Measurements from ENCODE around the gene PTPRT.

The PTPRT gene

DNA sequence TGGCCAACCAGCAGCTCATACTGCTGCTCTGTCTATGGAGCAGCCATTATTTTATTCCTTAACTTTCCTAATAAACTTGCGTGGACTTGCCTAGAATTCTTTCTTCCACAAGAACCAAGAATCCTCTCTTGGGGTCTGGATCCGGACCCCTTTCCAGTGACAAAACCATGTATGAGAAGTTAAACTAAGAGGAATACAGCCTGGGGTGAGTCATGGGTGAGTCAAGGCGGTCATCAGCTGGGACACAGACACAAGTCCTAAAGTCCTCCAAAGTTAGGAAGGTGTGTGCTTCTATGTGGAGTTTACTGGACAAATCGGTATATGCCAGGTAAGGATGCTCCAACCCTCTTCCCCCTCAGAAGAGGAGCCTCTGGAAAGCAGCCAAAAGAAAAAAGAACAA is 881.5 kb downstream of the PTPRT start:
- no peaks in the 10 kb centered on the region for H3K4me1 ChIP-seq (ENCODE audit: control insufficient read depth, insufficient read depth, low read length)
- no peak overlapping the region for H3K27ac ChIP-seq (ENCODE audit: extremely low read depth, low read depth, low read length)
- H3K9me3 ChIP-seq (ENCODE audit: control insufficient read depth, insufficient read depth, low read depth, low read length) = no peaks in the 10 kb centered on the region
- POLR2A ChIA-PET = no interaction called here
- CTCF ChIA-PET = no interaction called here
- no peak for TF ChIP-seq ZNF146 (tag by site-specific recombination; IDR thresholded peaks at IDR 0.05)
- TF ChIP-seq, protein P1, sequence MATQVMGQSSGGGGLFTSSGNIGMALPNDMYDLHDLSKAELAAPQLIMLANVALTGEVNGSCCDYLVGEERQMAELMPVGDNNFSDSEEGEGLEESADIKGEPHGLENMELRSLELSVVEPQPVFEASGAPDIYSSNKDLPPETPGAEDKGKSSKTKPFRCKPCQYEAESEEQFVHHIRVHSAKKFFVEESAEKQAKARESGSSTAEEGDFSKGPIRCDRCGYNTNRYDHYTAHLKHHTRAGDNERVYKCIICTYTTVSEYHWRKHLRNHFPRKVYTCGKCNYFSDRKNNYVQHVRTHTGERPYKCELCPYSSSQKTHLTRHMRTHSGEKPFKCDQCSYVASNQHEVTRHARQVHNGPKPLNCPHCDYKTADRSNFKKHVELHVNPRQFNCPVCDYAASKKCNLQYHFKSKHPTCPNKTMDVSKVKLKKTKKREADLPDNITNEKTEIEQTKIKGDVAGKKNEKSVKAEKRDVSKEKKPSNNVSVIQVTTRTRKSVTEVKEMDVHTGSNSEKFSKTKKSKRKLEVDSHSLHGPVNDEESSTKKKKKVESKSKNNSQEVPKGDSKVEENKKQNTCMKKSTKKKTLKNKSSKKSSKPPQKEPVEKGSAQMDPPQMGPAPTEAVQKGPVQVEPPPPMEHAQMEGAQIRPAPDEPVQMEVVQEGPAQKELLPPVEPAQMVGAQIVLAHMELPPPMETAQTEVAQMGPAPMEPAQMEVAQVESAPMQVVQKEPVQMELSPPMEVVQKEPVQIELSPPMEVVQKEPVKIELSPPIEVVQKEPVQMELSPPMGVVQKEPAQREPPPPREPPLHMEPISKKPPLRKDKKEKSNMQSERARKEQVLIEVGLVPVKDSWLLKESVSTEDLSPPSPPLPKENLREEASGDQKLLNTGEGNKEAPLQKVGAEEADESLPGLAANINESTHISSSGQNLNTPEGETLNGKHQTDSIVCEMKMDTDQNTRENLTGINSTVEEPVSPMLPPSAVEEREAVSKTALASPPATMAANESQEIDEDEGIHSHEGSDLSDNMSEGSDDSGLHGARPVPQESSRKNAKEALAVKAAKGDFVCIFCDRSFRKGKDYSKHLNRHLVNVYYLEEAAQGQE (tag by site-specific recombination; IDR thresholded peaks at IDR 0.05) = no peak
- TF ChIP-seq, protein P2, sequence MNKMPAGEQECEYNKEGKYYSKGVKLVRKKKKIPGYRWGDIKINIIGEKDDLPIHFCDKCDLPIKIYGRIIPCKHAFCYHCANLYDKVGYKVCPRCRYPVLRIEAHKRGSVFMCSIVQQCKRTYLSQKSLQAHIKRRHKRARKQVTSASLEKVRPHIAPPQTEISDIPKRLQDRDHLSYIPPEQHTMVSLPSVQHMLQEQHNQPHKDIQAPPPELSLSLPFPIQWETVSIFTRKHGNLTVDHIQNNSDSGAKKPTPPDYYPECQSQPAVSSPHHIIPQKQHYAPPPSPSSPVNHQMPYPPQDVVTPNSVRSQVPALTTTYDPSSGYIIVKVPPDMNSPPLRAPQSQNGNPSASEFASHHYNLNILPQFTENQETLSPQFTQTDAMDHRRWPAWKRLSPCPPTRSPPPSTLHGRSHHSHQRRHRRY (tag by site-specific recombination; IDR thresholded peaks at IDR 0.05) = no peak
- no peak for TF ChIP-seq KLF8 (tag by site-specific recombination; IDR thresholded peaks at IDR 0.05)
- no peak for TF ChIP-seq RBAK (tag by site-specific recombination; IDR thresholded peaks at IDR 0.05)
- no peak for TF ChIP-seq ZBTB7A (tag by site-specific recombination; IDR thresholded peaks at IDR 0.05; ENCODE audit: low read depth)
- H3K4me3 ChIP-seq (ENCODE audit: low read depth, low read length) = no peak overlapping the region
- H3K36me3 ChIP-seq (ENCODE audit: control insufficient read depth in 2 of 2, insufficient read depth in 1 of 2, low read length in 2 of 2) = no peaks in the 10 kb centered on the region

DNA sequence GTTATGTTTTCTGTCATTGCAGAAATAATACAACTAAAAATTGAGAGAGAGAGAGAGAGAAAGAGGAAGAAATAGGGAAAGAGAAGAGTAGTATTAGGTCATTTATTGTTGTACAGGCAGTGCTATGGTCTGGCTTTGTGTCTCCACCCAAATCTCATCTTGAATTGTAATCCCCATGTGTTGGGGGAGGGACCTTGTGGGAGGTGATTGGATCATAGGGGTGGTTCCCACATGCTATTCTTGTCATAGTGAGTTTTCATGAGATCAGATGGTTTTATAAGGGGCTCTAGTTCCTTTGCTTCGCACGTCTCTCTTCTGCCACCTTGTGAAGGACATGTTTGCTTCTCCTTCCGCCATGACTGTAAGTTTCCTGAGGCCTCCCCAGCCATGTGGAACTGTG is 894.1 kb downstream of the PTPRT start:
- Histone ChIP-seq H3K36me3 (ENCODE audit: control insufficient read depth in 2 of 2, insufficient read depth in 1 of 2, low read length in 2 of 2) (no peaks in the 10 kb centered on the region), H3K4me1 (ENCODE audit: control insufficient read depth, insufficient read depth, low read length) (no peaks in the 10 kb centered on the region), H3K4me3 (ENCODE audit: low read depth, low read length) (no peak overlapping the region), H3K27ac (ENCODE audit: extremely low read depth, low read depth, low read length) (no peak overlapping the region), H3K9me3 (ENCODE audit: control insufficient read depth, insufficient read depth, low read depth, low read length) (no peaks in the 10 kb centered on the region)
- no peak for TF ChIP-seq ZNF555 (tag by site-specific recombination; conservative IDR thresholded peaks at IDR 0.05)
- TF ChIP-seq ZNF157 (tag by site-specific recombination; IDR thresholded peaks at IDR 0.05) = no peak
- no peak for TF ChIP-seq ZEB2 (tag by site-specific recombination; IDR thresholded peaks at IDR 0.05)
- TF ChIP-seq ZFP69B (tag by site-specific recombination; IDR thresholded peaks at IDR 0.05) = no peak
- TF ChIP-seq ZNF391 (tag by site-specific recombination; IDR thresholded peaks at IDR 0.05; ENCODE audit: borderline replicate concordance, low read depth) = no peak
- TF ChIP-seq ZNF19 (tag by site-specific recombination; IDR thresholded peaks at IDR 0.05; ENCODE audit: low read depth) = no peak
- TF ChIP-seq GLI4 (tag by site-specific recombination; IDR thresholded peaks at IDR 0.05) = no peak
- no peak for TF ChIP-seq ZNF501 (tag by site-specific recombination; IDR thresholded peaks at IDR 0.05)
- no peak for TF ChIP-seq MEIS1 (CRISPR knock-in tag; IDR thresholded peaks at IDR 0.05; ENCODE audit: borderline replicate concordance)
- TF ChIP-seq, protein P3, sequence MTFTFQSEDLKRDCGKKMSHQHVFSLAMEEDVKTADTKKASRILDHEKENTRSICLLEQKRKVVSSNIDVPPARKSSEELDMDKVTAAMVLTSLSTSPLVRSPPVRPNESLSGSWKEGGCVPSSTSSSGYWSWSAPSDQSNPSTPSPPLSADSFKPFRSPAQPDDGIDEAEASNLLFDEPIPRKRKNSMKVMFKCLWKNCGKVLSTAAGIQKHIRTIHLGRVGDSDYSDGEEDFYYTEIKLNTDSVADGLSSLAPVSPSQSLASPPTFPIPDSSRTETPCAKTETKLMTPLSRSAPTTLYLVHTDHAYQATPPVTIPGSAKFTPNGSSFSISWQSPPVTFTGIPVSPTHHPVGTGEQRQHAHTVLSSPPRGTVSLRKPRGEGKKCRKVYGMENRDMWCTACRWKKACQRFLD (tag by site-specific recombination; IDR thresholded peaks at IDR 0.05) = no peak
- no peak for TF ChIP-seq ZNF660 (tag by site-specific recombination; IDR thresholded peaks at IDR 0.05)
- no peak for TF ChIP-seq KLF9 (tag by site-specific recombination; IDR thresholded peaks at IDR 0.05; ENCODE audit: low read depth)
- TF ChIP-seq ZNF426 (tag by site-specific recombination; IDR thresholded peaks at IDR 0.05) = no peak
- POLR2A ChIA-PET = no interaction called here
- CTCF ChIA-PET = no interaction called here
